Smooth muscle cell (in vitro differentiated cells): Measurements from ENCODE around the gene LTC4S. TPM values are rescaled to one million over a fixed set of nuclear protein-coding genes. Genes with fewer than 3 reads are reported as not detected.

ENCODE experiments used
- DNase-seq: peaks from one replicate; lab custom pipeline; 2025; ENCODE audit not compliant: unreplicated experiment; lab: John Stamatoyannopoulos, UW
- H2AFZ ChIP-seq: fragments of 200-600 bp; sonication (generic); 2 replicates; pipeline ENCODE4 v1.6.0; 2016; ENCODE audit warnings: antibody characterized with exemption, low read depth, mild to moderate bottlenecking
- H3F3A ChIP-seq: fragments of 200-600 bp; sonication (generic); 2 replicates; pipeline ENCODE4 v1.6.0; 2017; ENCODE audit warnings: antibody characterized with exemption, low read depth
- H3K27ac ChIP-seq: fragments of 200-600 bp; sonication (generic); 2 replicates; pipeline ENCODE4 v1.5.1; 2016; ENCODE audit warnings: low read depth, mild to moderate bottlenecking
- H3K27me3 ChIP-seq: fragments of 200-600 bp; sonication (generic); 2 replicates; pipeline ENCODE4 v1.6.1; 2016; ENCODE audit warnings: low read depth, mild to moderate bottlenecking
- H3K36me3 ChIP-seq: fragments of 200-600 bp; sonication (generic); 2 replicates; pipeline ENCODE4 v1.5.1; 2016; ENCODE audit warnings: low read depth
- H3K4me1 ChIP-seq: fragments of 200-600 bp; sonication (generic); 2 replicates; pipeline ENCODE4 v1.5.1; 2016; ENCODE audit warnings: low read depth
- H3K4me2 ChIP-seq: fragments of 200-600 bp; sonication (generic); 2 replicates; pipeline ENCODE4 v1.6.0; 2016; ENCODE audit warnings: mild to moderate bottlenecking
- H3K4me3 ChIP-seq: fragments of 200-600 bp; sonication (generic); 2 replicates; pipeline ENCODE4 v1.5.1; 2016; ENCODE audit warnings: mild to moderate bottlenecking
- H3K79me2 ChIP-seq: fragments of 200-600 bp; sonication (generic); 2 replicates; pipeline ENCODE4 v1.6.0; 2016; ENCODE audit warnings: low read depth, mild to moderate bottlenecking
- H3K9ac ChIP-seq: fragments of 200-600 bp; sonication (generic); 2 replicates; pipeline ENCODE4 v1.6.0; 2016; ENCODE audit warnings: low read depth
- H3K9me3 ChIP-seq: fragments of 200-600 bp; sonication (generic); replicated peaks from 2 replicates; pipeline ENCODE4 v1.5.1; 2016; ENCODE audit warnings: low read depth
- H4K20me1 ChIP-seq: fragments of 200-600 bp; sonication (generic); 2 replicates; pipeline ENCODE4 v1.6.0; 2016; ENCODE audit warnings: low read depth
- WGBS: methylation state at CpG from one replicate; pipeline ENCODE4 v1.1.7; 2016; ENCODE audit warnings: low lambda C conversion rate; 5-methylcytosine and 5-hydroxymethylcytosine counted together
- polyA plus RNA-seq: library from polyadenylated mRNA; unstranded; fragments of >200 nt; fragmentation: Nextera tagmentation; extraction: Ambion mirVana; gene quantifications from 2 replicates; pipeline ENCODE4 v1.2.1, GENCODE V29; 2016
- total RNA-seq: library from RNA; depleted of rRNA; stranded (reverse); fragments of >200 nt; gene quantifications from 2 replicates; pipeline ENCODE4 v1.2.3, GENCODE V29; 2014
- TF ChIP-seq, protein P1 (sequence below): fragments of 200-600 bp; sonication (generic); IDR thresholded peaks from 2 replicates; pipeline ENCODE4 v1.5.1; 2017; ENCODE audit warnings: borderline replicate concordance, mild to moderate bottlenecking, antibody characterized with exemption; ENCODE audit not compliant: insufficient read depth, poor library complexity, severe bottlenecking

Gene LTC4S
- total and polyA plus RNA-seq, 2 experiments from 2014 or later: not detected

DNA sequence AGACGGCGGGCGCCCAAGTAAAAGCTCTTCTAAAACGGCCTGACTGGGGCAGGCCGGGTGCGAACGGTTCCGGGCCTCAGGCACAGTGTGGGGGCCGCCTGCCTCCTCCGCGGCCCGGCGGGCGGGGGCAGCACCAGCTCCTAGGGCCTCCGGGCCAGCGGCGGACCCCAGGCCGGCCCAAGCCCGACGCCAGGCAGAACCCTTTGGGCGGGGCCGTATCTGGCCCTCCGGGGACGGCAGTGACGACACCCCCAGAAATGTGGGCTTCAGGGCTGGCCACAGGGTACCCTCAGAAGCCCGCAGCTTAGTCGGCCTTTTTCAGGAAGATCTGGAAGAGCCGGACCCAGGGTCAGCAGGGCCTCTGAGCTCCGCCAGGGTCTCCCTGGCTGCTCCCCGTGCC, 4.0 kb downstream of the LTC4S start:
- no peaks in the 10 kb centered on the region for H3F3A ChIP-seq
- 95% methylated on average over 22 of the region's 30 CpGs for WGBS
- DNase-seq: no peak

DNA sequence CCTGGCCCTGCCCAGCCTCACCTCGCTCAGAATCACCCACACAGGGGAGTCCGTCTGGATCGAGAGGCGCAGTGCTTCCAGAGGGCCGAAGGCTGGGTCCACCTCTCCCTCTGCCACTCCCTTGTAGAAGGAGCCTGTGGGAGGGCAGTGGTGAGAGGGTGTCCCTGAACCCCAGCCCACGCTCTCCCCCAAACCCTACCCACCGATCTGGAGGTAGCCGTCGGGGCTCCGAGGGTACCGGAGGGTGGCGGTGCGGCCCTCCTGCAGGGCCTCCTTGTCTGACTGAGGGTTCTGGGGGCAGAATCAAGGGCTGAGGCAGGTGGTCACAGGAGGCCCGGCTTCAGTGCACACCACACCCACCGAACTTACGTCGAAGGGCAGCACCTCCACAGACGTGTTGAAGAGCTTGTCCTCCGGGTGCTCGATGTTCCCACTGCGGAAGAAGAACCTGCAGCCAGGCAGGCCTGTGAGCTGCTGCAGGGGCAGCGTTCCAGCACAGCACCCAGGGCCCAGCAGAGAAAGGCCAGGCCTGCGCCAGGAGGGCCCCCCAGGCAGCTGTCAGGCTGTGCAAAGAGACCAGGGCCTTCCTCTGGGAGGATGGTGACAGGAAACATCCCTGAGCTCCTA, 4.5 kb downstream of the LTC4S start:
- Histone ChIP-seq H3K27me3 (no peaks in the 10 kb centered on the region), H3K4me1 (peaks cover 15% of the 10 kb centered on the region), H2AFZ (no peak overlapping the region), H3K9me3 (no peaks in the 10 kb centered on the region), H3K4me2 (no peak overlapping the region), H3F3A (no peaks in the 10 kb centered on the region), H3K9ac (no peak overlapping the region), H3K27ac (no peak overlapping the region), H3K79me2 (no peaks in the 10 kb centered on the region), H3K36me3 (no peaks in the 10 kb centered on the region), H4K20me1 (peaks cover 24% of the 10 kb centered on the region), H3K4me3 (no peak overlapping the region)
- no peak for DNase-seq
- TF ChIP-seq, protein P1, sequence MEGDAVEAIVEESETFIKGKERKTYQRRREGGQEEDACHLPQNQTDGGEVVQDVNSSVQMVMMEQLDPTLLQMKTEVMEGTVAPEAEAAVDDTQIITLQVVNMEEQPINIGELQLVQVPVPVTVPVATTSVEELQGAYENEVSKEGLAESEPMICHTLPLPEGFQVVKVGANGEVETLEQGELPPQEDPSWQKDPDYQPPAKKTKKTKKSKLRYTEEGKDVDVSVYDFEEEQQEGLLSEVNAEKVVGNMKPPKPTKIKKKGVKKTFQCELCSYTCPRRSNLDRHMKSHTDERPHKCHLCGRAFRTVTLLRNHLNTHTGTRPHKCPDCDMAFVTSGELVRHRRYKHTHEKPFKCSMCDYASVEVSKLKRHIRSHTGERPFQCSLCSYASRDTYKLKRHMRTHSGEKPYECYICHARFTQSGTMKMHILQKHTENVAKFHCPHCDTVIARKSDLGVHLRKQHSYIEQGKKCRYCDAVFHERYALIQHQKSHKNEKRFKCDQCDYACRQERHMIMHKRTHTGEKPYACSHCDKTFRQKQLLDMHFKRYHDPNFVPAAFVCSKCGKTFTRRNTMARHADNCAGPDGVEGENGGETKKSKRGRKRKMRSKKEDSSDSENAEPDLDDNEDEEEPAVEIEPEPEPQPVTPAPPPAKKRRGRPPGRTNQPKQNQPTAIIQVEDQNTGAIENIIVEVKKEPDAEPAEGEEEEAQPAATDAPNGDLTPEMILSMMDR: no peak
- 98% methylated on average over 23 of the region's 23 CpGs for WGBS

More for the DNA sequence above, 4.0 kb downstream of the LTC4S start:
- Histone ChIP-seq H3K4me2 (no peak overlapping the region), H3K4me3 (no peak overlapping the region), H3K27me3 (no peaks in the 10 kb centered on the region), H3K79me2 (no peaks in the 10 kb centered on the region), H2AFZ (no peak overlapping the region), H4K20me1 (peaks cover 19% of the 10 kb centered on the region), H3K27ac (no peak overlapping the region), H3K36me3 (no peaks in the 10 kb centered on the region), H3K4me1 (peaks cover 10% of the 10 kb centered on the region), H3K9ac (no peak overlapping the region), H3K9me3 (no peaks in the 10 kb centered on the region)
- TF ChIP-seq, protein P1: no peak

DNA sequence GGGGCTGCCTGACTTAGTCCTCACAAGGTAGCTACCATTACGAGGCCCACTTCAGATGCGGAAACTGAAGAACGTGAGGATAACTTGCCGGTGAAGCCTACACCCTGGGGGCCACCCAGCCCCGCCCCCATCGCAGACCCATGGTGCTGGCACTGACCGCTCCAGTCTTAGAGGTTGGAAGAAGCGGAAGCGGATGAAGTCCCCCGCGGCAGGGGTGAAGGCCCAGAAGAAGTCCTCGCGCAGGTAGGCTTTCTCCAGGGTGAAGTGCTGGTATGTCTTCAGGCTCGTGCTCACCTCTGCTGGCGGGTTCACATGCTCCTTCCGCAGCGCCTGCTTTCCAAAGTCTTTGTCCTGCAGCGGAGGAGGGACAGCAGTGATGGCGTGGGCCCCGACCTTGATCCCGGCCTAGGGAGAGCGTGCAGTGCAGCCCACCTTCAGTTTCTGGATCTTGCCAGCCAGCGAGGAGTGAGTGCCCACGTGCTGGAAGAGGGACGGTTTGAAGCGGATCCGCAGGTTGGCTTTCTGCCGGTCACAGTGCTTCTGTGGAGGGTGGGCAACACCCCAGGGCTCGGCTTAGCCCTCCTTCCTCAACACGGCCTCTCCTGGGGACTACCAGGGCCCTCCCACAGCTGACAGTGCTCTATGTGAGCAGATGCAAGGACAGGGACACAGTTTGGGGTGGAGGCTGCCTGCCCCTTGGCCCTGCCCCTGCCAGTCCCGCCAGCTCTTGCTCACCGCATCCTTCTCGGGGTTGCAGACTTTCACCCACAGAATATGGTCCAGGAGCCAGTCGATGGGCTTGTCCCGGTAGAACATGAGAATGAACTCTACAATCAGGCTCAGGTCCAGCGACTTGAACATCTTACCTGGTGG, 5.2 kb downstream of the LTC4S start:
- H3K36me3 ChIP-seq: no peaks in the 10 kb centered on the region
- TF ChIP-seq, protein P1: no peak
- no peak overlapping the region for H2AFZ ChIP-seq
- peaks cover 6% of the 10 kb centered on the region for H3K79me2 ChIP-seq
- H3K27ac ChIP-seq: no peak overlapping the region
- no peak overlapping the region for H3K4me3 ChIP-seq
- no peaks in the 10 kb centered on the region for H3K27me3 ChIP-seq
- H3F3A ChIP-seq: no peaks in the 10 kb centered on the region
- H3K9me3 ChIP-seq: no peaks in the 10 kb centered on the region
- H3K4me2 ChIP-seq: no peak overlapping the region
- H3K4me1 ChIP-seq: peaks cover 21% of the 10 kb centered on the region
- 98% methylated on average over 36 of the region's 36 CpGs for WGBS
- peaks cover 32% of the 10 kb centered on the region for H4K20me1 ChIP-seq
- DNase-seq: no peak
- H3K9ac ChIP-seq: no peak overlapping the region
